SU-DHL-6 (cell line): ENCODE results near the gene TXNL4B.

ENCODE experiments used
- H2AFZ ChIP-seq: fragments of 200-600 bp; sonication (generic); 2 replicates; pipeline ENCODE4 v1.6.1; 2014; ENCODE audit warnings: low read depth, mild to moderate bottlenecking, moderate library complexity, mixed read lengths, antibody characterized with exemption, low read length; ENCODE audit not compliant: severe bottlenecking
- H3F3A ChIP-seq: fragments of 200-600 bp; shearing (Covaris generic); 2 replicates; pipeline ENCODE4 v1.6.0; 2016; ENCODE audit warnings: antibody characterized with exemption, mild to moderate bottlenecking; ENCODE audit not compliant: insufficient read depth
- H3K27ac ChIP-seq: fragments of 200-600 bp; sonication (generic); 2 replicates; pipeline ENCODE4 v1.5.1; 2016; ENCODE audit warnings: low read depth, mild to moderate bottlenecking, low read length, moderate library complexity, mixed read lengths
- H3K27me3 ChIP-seq: fragments of 200-600 bp; sonication (generic), shearing (Covaris generic); 2 replicates; pipeline ENCODE4 v1.6.0; 2014; ENCODE audit warnings: mild to moderate bottlenecking, low read length
- H3K36me3 ChIP-seq: fragments of 200-600 bp; sonication (generic); 2 replicates; pipeline ENCODE4 v1.6.1; 2014; ENCODE audit warnings: mild to moderate bottlenecking, low read length, mixed read lengths
- H3K4me2 ChIP-seq: fragments of 300-600, 200-600 bp; shearing (Covaris generic), sonication (generic); 2 replicates; pipeline ENCODE4 v1.6.0; 2014; ENCODE audit warnings: low read length, low read depth, mild to moderate bottlenecking; ENCODE audit not compliant: poor library complexity, severe bottlenecking
- H3K4me3 ChIP-seq: fragments of 200-600 bp; sonication (generic); 2 replicates; pipeline ENCODE4 v1.5.1; 2014; ENCODE audit warnings: antibody characterized with exemption, low read length, mild to moderate bottlenecking, mixed read lengths; ENCODE audit not compliant: insufficient read depth, poor library complexity, severe bottlenecking
- H3K79me2 ChIP-seq: fragments of 200-600 bp; sonication (generic); 2 replicates; pipeline ENCODE4 v1.6.1; 2014; ENCODE audit warnings: mild to moderate bottlenecking, low read length, moderate library complexity; ENCODE audit not compliant: insufficient read depth
- H3K9ac ChIP-seq: fragments of 200-600 bp; sonication (generic); 2 replicates; pipeline ENCODE4 v1.7.0; 2014; ENCODE audit warnings: mild to moderate bottlenecking, low read length
- H3K9me2 ChIP-seq: fragments of 200-600 bp; sonication (generic); replicated peaks from 2 replicates; pipeline ENCODE4 v1.6.1; 2014; ENCODE audit warnings: low read length; ENCODE audit not compliant: insufficient read depth
- H3K9me3 ChIP-seq: fragments of 200-600 bp; sonication (generic); 2 replicates; pipeline ENCODE4 v1.6.1; 2014; ENCODE audit warnings: low read length, mixed read lengths; ENCODE audit not compliant: insufficient read depth
- H4K20me1 ChIP-seq: fragments of 200-600 bp; sonication (generic); 2 replicates; pipeline ENCODE4 v1.6.1; 2014; ENCODE audit warnings: low read depth, mild to moderate bottlenecking, antibody characterized with exemption, low read length, moderate library complexity, mixed read lengths
- CTCF ChIP-seq: fragments of 200-600 bp; sonication (generic); IDR thresholded peaks from one replicate; pipeline ENCODE4 v1.5.1; 2017; ENCODE audit warnings: antibody characterized with exemption, mild to moderate bottlenecking, low read length, moderate library complexity; ENCODE audit not compliant: insufficient read depth, poor library complexity, severe bottlenecking
- EZH2phosphoT487 ChIP-seq: fragments of 200-600 bp; sonication (generic), shearing (Covaris generic); conservative IDR thresholded peaks from 2 replicates; pipeline ENCODE4 v1.6.1; 2018; ENCODE audit warnings: mild to moderate bottlenecking, antibody characterized with exemption, low read length, moderate library complexity, mixed read lengths

Gene TXNL4B

GRCh38 chr16:72107371-72107770 lies 14.0 kb upstream of the TXNL4B start:
- H3K9ac ChIP-seq: no peak overlapping the region
- no peaks in the 10 kb centered on the region for H3K9me2 ChIP-seq
- H3K9me3 ChIP-seq: no peaks in the 10 kb centered on the region
- no peaks in the 10 kb centered on the region for H4K20me1 ChIP-seq
- TF ChIP-seq EZH2phosphoT487 (no peak), CTCF (no peak)
- H3K4me3 ChIP-seq: no peak overlapping the region
- H3K79me2 ChIP-seq: no peaks in the 10 kb centered on the region
- H3K27me3 ChIP-seq: no peaks in the 10 kb centered on the region
- peaks cover 6% of the 10 kb centered on the region; the same call in 1 of the 2 replicates for H3K36me3 ChIP-seq
- H3K27ac ChIP-seq: no peak overlapping the region
- no peaks in the 10 kb centered on the region for H3F3A ChIP-seq
- H3K4me2 ChIP-seq: no peak overlapping the region
- H2AFZ ChIP-seq: no peak overlapping the region

GRCh38 chr16:72105978-72106377 lies 12.6 kb upstream of the TXNL4B start:
- no peak overlapping the region for H3K4me2 ChIP-seq
- no peak overlapping the region for H3K9ac ChIP-seq
- H3K9me2 ChIP-seq: no peaks in the 10 kb centered on the region
- no peaks in the 10 kb centered on the region for H4K20me1 ChIP-seq
- TF ChIP-seq EZH2phosphoT487: no peak
- no peak for TF ChIP-seq CTCF
- no peaks in the 10 kb centered on the region for H3F3A ChIP-seq
- H3K79me2 ChIP-seq: no peaks in the 10 kb centered on the region
- H3K27me3 ChIP-seq: no peaks in the 10 kb centered on the region
- H3K27ac ChIP-seq: no peak overlapping the region
- no peaks in the 10 kb centered on the region for H3K9me3 ChIP-seq
- H3K36me3 ChIP-seq: peaks cover 6% of the 10 kb centered on the region; the same call in 1 of the 2 replicates
- no peak overlapping the region for H2AFZ ChIP-seq
- H3K4me3 ChIP-seq: no peak overlapping the region

GRCh38 chr16:72104905-72105304 lies 11.5 kb upstream of the TXNL4B start:
- peaks cover 4% of the 10 kb centered on the region; the same call in 1 of the 2 replicates for H3K36me3 ChIP-seq
- no peak overlapping the region for H3K4me2 ChIP-seq
- TF ChIP-seq CTCF (no peak), EZH2phosphoT487 (no peak)
- no peaks in the 10 kb centered on the region for H3K79me2 ChIP-seq
- no peaks in the 10 kb centered on the region for H3K9me2 ChIP-seq
- no peak overlapping the region for H3K9ac ChIP-seq
- no peaks in the 10 kb centered on the region for H4K20me1 ChIP-seq
- no peaks in the 10 kb centered on the region for H3K9me3 ChIP-seq
- no peak overlapping the region for H3K27ac ChIP-seq
- no peaks in the 10 kb centered on the region for H3K27me3 ChIP-seq
- H2AFZ ChIP-seq: no peak overlapping the region
- H3K4me3 ChIP-seq: no peak overlapping the region
- H3F3A ChIP-seq: no peaks in the 10 kb centered on the region

GRCh38 chr16:72101195-72101594 lies 7.8 kb upstream of the TXNL4B start:
- no peak overlapping the region for H2AFZ ChIP-seq
- no peaks in the 10 kb centered on the region for H3F3A ChIP-seq
- H3K4me2 ChIP-seq: no peak overlapping the region
- H3K36me3 ChIP-seq: peaks cover 4% of the 10 kb centered on the region; the same call in 1 of the 2 replicates
- no peak overlapping the region for H3K9ac ChIP-seq
- no peaks in the 10 kb centered on the region for H3K9me2 ChIP-seq
- no peak overlapping the region for H3K4me3 ChIP-seq
- TF ChIP-seq EZH2phosphoT487 (no peak), CTCF (no peak)
- no peaks in the 10 kb centered on the region for H3K79me2 ChIP-seq
- no peaks in the 10 kb centered on the region for H4K20me1 ChIP-seq
- H3K27ac ChIP-seq: no peak overlapping the region
- H3K9me3 ChIP-seq: no peaks in the 10 kb centered on the region
- H3K27me3 ChIP-seq: no peaks in the 10 kb centered on the region
